ENCODE measurements around the gene AFF3. TPM values are rescaled to one million over a fixed set of nuclear protein-coding genes. Genes with fewer than 3 reads are reported as not detected.

Gene AFF3
- total and polyA plus RNA-seq, 2 of the 4 experiments (the other 2 are of a cell fraction) = 12.9 to 14.3 TPM

DNA sequence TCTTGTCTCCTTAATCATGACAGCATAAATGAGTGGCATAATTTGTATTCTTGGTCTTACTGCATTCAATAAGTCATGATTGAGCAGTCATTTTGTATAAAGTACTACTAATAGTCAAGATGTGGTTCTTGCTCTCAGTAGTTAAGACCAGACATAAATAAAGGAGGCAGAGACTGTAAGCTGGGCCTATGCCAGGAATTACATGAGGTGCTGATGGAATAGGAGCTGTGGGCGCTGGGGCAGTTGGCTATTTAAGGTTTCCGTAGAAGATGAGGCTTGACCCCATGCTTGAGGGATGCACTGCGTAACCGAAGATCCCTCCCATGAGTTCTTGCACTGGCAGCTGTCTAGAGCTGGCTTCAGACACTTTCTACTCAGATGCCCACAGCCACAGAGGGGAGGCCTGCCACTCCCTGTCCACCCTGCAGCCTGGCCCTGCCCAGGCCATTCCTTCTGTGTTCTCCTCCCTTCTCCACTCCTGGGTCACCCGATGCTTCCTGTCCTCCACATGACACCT lies 501.7 kb downstream of the AFF3 start:
- DNase-seq (peak; percentile 29), ATAC-seq (ENCODE audit: low read depth) (no peak; the same call in 1 of the 2 replicates)
- Histone ChIP-seq H2BK120ac (ENCODE audit: low read depth, low read length) (no peak overlapping the region), H2BK5ac (ENCODE audit: low read depth, low read length, poor library complexity, severe bottlenecking) (no peak overlapping the region), H3K4me1 (ENCODE audit: control insufficient read depth, insufficient read depth, low read length) (peaks cover 10% of the 10 kb centered on the region), H3K4ac (ENCODE audit: low read depth, low read length) (peak overlapping the region; percentile 12; the same call in 1 of the 2 replicates), H3K4me2 (ENCODE audit: low read depth, low read length) (no peak overlapping the region), H2AK5ac (ENCODE audit: low read depth, low read length) (no peak overlapping the region), H3K4me3 (ENCODE audit: insufficient read depth, low read depth, low read length) (no peak overlapping the region), H2AFZ (replicated peaks; ENCODE audit: low read length, poor library complexity) (peak overlapping the region; percentile 45), H4K8ac (ENCODE audit: low read depth in 2 of 2, low read length in 2 of 2) (no peak overlapping the region), H3K9ac (ENCODE audit: low read depth, low read length) (no peak overlapping the region), H3K56ac (ENCODE audit: extremely low read depth, insufficient read depth, low read length) (no peak overlapping the region), H2BK15ac (ENCODE audit: low read depth, low read length) (no peak overlapping the region), H3K79me1 (ENCODE audit: low read depth in 1 of 2, low read length in 2 of 2) (no peaks in the 10 kb centered on the region), H3K27ac (ENCODE audit: insufficient read depth, low read length) (no peak overlapping the region), H2AK9ac (replicated peaks; ENCODE audit: low read depth, low read length, poor library complexity) (peak overlapping the region; percentile 56), H3K23ac (ENCODE audit: low read depth, low read length) (no peak overlapping the region), H3K9me3 (ENCODE audit: control insufficient read depth, insufficient read depth, low read length) (no peaks in the 10 kb centered on the region), H3K9me1 (ENCODE audit: insufficient read depth, low read length) (peaks cover 9% of the 10 kb centered on the region; the same call in 1 of the 2 replicates), H3K27me3 (ENCODE audit: control insufficient read depth, insufficient read depth, low read length) (no peaks in the 10 kb centered on the region), H3K14ac (replicated peaks; ENCODE audit: low read depth, low read length) (no peak overlapping the region), H4K5ac (ENCODE audit: low read depth, low read length) (no peak overlapping the region), H2BK20ac (ENCODE audit: low read depth, low read length) (peak overlapping the region; percentile 28; the same call in 1 of the 2 replicates), H4K91ac (ENCODE audit: insufficient read depth, low read depth, low read length) (no peak overlapping the region), H3K36me3 (ENCODE audit: control insufficient read depth, insufficient read depth, low read length) (no peaks in the 10 kb centered on the region), H4K20me1 (ENCODE audit: insufficient read depth, low read length) (no peaks in the 10 kb centered on the region; the same call in 1 of the 2 replicates), H3K18ac (ENCODE audit: low read depth, low read length) (no peak overlapping the region)
- intact Hi-C loops (cut with micrococcal nuclease) = no loop called here
- no TSS peak for BruUV-seq (replicated peaks)
- 20% methylated on average over 2 of the region's 5 CpGs; no CpG with 5 or more reads in 1 of the 2 experiments for WGBS, 2 experiments (ENCODE audit: extremely low coverage in 2 of 2, insufficient read length in 1 of 2)
- dilution Hi-C loops (cut with HindIII; ENCODE audit: low sequenced_read_pairs, unreplicated experiment) = no loop called here
- TF ChIP-seq MAFK (IDR thresholded peaks at IDR 0.05; ENCODE audit: low read depth, low read length) (no peak), SMC3 (IDR thresholded peaks at IDR 0.05; ENCODE audit: low read depth, low read length) (no peak), FOS (IDR thresholded peaks at IDR 0.05; ENCODE audit: low read depth, low read length) (no peak), RAD21 (IDR thresholded peaks at IDR 0.05; ENCODE audit: low read length) (no peak), CHD1 (IDR thresholded peaks at IDR 0.05; ENCODE audit: low read depth, low read length) (no peak), USF2 (IDR thresholded peaks at IDR 0.05; ENCODE audit: low read depth, low read length) (no peak)
- CTCF ChIA-PET = no interaction called here
- POLR2A ChIA-PET (ENCODE audit: unreplicated experiment) = no interaction called here
- in situ Hi-C loops (cut with MboI; ENCODE audit: low sequenced_read_pairs) = no loop called here

Data from IMR-90 (cell line).